Astrocyte of the cerebellum (primary cell): ENCODE data around the gene TMEM131L.
"Not testable (repeated sequence)": the region's sequence is repeated elsewhere in the genome, so short reads cannot be mapped to it uniquely, and the experiment has no call there.

Experiments
- DNase-seq: peaks from one replicate; pipeline ENCODE4 v3.0.0-alpha.2; 2011; ENCODE audit warnings: low read depth
- H3K4me3 ChIP-seq: 2 replicates; pipeline ENCODE4 v1.5.1; 2011; ENCODE audit warnings: mild to moderate bottlenecking, low read depth, low read length, moderate library complexity
- in situ Hi-C: cut with HindIII; loops from 2 replicates; pipeline ENCODE4 v1.10.0; 2017; ENCODE audit warnings: low sequenced_read_pairs
- TF ChIP-seq, protein P1 (sequence below): IDR thresholded peaks from 2 replicates; pipeline ENCODE4 v1.5.1; 2012; ENCODE audit warnings: low read length, low read depth, moderate library complexity, mild to moderate bottlenecking; ENCODE audit errors: missing control alignments

Gene TMEM131L

DNA sequence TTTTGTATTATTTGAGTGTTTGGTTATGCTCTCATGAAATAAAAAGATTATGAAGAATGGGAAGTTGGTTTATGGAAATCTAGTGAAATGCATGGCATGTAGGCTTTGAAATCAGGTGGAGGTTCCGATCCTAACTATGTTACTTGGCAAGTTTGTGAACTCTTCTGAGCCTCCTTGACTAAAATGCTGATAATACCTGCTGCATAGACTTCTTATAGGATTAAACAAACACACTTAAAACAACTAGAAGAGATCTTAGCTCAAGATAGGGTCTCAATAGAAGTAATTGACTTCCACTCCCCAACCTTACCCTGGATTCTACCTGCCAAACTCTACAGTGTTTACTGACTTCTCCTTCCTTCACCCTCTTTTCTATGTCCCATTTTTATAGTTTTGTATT, 195.7 kb downstream of the TMEM131L start:
- no peak for DNase-seq
- H3K4me3 ChIP-seq: no peak overlapping the region
- TF ChIP-seq, protein P1, sequence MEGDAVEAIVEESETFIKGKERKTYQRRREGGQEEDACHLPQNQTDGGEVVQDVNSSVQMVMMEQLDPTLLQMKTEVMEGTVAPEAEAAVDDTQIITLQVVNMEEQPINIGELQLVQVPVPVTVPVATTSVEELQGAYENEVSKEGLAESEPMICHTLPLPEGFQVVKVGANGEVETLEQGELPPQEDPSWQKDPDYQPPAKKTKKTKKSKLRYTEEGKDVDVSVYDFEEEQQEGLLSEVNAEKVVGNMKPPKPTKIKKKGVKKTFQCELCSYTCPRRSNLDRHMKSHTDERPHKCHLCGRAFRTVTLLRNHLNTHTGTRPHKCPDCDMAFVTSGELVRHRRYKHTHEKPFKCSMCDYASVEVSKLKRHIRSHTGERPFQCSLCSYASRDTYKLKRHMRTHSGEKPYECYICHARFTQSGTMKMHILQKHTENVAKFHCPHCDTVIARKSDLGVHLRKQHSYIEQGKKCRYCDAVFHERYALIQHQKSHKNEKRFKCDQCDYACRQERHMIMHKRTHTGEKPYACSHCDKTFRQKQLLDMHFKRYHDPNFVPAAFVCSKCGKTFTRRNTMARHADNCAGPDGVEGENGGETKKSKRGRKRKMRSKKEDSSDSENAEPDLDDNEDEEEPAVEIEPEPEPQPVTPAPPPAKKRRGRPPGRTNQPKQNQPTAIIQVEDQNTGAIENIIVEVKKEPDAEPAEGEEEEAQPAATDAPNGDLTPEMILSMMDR: no peak
- in situ Hi-C loops: no loop called here

DNA sequence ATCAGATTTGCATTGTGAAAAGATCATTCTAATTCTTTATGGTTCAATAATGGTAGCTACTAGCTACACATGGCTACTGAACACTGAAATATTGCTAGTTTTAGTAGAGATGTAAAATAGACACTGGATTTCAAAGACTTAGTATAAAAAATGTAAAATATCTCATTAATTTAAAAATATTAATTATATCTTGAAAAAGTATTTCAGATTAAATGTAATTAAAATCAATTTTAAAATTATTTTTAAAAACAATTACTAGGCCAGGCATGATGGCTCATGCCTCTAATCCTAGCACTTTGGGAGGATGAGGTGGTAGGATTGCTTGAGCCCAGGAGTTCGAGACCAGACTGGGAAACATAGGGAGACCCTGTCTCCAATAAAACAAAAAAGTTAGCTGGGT, 197.5 kb downstream of the TMEM131L start:
- in situ Hi-C loops: no loop called here

DNA sequence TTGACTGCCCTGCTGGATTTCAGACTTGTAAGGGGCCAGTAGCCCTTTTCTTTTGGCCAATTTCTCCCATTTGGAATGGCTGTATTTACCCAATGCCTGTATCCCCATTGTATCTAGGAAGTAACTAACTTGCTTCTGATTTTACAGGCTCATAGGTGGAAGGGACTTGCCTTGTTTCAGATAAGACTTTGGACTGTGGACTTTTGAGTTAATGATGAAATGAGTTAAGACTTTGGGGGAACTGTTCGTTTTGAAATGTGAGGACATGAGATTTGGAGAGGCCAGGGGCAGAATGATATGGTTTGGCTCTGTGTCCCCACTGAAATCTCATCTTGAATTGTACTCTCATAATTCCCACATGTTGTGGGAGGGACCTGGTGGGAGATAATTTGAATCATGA, 200.3 kb downstream of the TMEM131L start:
- H3K4me3 ChIP-seq, DNase-seq, in situ Hi-C loops: not testable (repeated sequence)

More for the DNA sequence above, 197.5 kb downstream of the TMEM131L start:
- TF ChIP-seq, protein P1: no peak
- DNase-seq: no peak
- no peak overlapping the region for H3K4me3 ChIP-seq

DNA sequence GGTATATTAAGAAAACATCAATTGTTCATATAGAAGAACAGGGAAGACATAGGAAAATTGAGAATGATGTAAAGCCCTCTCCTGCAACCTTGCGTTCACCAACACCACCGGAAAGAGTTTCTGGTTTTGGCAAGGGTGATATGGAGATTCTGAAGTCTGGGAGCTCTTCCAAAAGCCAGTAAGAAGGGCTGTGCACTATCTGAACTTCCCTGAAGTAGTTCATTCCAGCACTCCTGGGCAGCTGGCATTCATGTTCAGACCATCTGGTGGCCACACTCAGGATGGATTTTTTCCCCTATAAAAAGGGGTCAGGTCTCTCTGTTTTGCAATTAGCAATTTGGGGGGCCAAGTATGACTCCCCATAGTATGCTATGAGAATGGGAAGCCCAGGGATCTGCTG, 202.5 kb downstream of the TMEM131L start:
- in situ Hi-C loops: no loop called here
- TF ChIP-seq, protein P1: no peak
- no peak overlapping the region for H3K4me3 ChIP-seq
- DNase-seq: peak; percentile 58

DNA sequence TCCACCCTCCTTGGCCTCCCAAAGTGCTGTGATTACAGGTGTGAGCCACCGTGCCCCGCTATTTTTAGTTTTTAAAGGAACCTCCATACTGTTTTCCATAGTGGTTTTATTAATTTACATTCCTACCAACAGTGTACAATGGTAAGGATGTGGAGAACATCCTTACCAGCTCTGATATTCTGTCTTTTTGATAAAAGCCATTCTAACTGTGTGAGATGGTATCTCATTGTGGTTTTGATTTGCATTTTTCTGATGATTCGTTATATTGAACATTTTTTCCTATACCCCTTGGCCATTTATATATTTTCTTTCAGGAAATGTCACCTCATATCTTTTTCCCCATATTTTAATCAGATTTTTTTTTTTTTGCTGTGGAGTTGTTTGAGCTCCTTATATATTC, 203.7 kb downstream of the TMEM131L start:
- H3K4me3 ChIP-seq: no peak overlapping the region
- in situ Hi-C loops: no loop called here
- no peak for DNase-seq
- TF ChIP-seq, protein P1: no peak

DNA sequence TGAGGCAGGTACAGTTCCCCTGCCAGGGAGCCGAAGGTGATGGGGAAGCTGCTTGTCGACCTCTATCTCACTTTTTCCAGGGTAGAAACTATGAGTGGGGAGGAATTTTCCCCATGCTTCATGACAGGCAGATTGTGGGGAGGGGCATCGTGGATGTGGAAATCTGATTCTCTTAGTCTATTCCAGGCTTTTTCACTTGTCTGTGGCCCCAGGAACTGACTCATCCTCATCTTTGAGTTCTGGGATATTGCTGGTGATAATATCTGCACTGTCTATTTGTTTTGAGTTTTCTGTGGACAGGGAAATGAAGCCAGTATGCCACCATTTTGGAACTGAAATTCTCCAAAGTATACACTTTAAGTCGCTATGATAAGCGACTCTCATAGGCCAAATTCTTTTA, 210.3 kb downstream of the TMEM131L start:
- TF ChIP-seq, protein P1: no peak
- DNase-seq: no peak
- no peak overlapping the region for H3K4me3 ChIP-seq
- in situ Hi-C loops: no loop called here

DNA sequence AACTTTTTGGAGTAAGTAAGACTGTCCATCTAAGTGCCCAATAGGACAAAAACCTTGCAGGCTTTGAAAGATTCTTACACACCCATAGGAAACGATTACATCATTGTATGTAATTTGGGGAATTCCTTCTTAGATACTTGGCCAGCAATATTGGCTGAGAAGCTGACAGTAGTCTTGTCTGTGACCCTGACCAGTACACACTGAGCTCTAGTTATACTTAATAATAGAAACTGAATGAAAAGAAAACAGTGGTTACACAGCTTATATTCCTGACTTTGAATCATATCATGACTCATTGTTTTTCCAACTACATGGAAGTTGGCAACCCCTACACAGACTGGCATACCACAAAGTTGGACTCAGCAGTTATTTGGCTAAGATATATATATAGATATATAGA, 210.8 kb downstream of the TMEM131L start:
- in situ Hi-C loops: no loop called here
- DNase-seq: peak; percentile 71
- TF ChIP-seq, protein P1: no peak
- no peak overlapping the region for H3K4me3 ChIP-seq
